ENCODE results near the gene C10orf95.

C10orf95 gene

GRCh38 chr10:102412293-102412692, 39.0 kb downstream of the C10orf95 start:
- no peak overlapping the region for H3K4me3 ChIP-seq (ENCODE audit: control insufficient read depth, low read depth, low read length)
- no peak for TF ChIP-seq CTCF (conservative IDR thresholded peaks at IDR 0.05; ENCODE audit: control insufficient read depth, insufficient read depth, low read depth, low read length)
- DNase-seq (ENCODE audit: low read depth): no peak

- TF ChIP-seq CTCF (conservative IDR thresholded peaks at IDR 0.05; ENCODE audit: control insufficient read depth, insufficient read depth, low read depth, low read length): no peak
- no peak for DNase-seq (ENCODE audit: low read depth)
- H3K4me3 ChIP-seq (ENCODE audit: control insufficient read depth, low read depth, low read length): no peak overlapping the region
Observed at GRCh38 chr10:102411341-102412255, 39.7 kb downstream of the C10orf95 start.

GRCh38 chr10:102410429-102411073, 40.8 kb downstream of the C10orf95 start:
- TF ChIP-seq CTCF (conservative IDR thresholded peaks at IDR 0.05; ENCODE audit: control insufficient read depth, insufficient read depth, low read depth, low read length): no peak
- no peak for DNase-seq (ENCODE audit: low read depth)
- peak overlapping the region; percentile 31 for H3K4me3 ChIP-seq (ENCODE audit: control insufficient read depth, low read depth, low read length)

GRCh38 chr10:102409604-102410428, 41.5 kb downstream of the C10orf95 start:
- no peak for TF ChIP-seq CTCF (conservative IDR thresholded peaks at IDR 0.05; ENCODE audit: control insufficient read depth, insufficient read depth, low read depth, low read length)
- no peak for DNase-seq (ENCODE audit: low read depth)
- peak overlapping the region; percentile 31 for H3K4me3 ChIP-seq (ENCODE audit: control insufficient read depth, low read depth, low read length)

GRCh38 chr10:102408728-102409603, 42.4 kb downstream of the C10orf95 start:
- no peak for DNase-seq (ENCODE audit: low read depth)
- TF ChIP-seq CTCF (conservative IDR thresholded peaks at IDR 0.05; ENCODE audit: control insufficient read depth, insufficient read depth, low read depth, low read length): no peak
- H3K4me3 ChIP-seq (ENCODE audit: control insufficient read depth, low read depth, low read length): peak overlapping the region; percentile 35

Data from fibroblast of mammary gland (primary cell).